PC-3 (cell line): ENCODE results near the gene MYO16. TPM values are rescaled to one million over a fixed set of nuclear protein-coding genes. Genes with fewer than 3 reads are reported as not detected.

Experiments
- ATAC-seq: fragments of 200-7000 bp; cut with Tn5 transposase; 2 replicates; pipeline ENCODE4 v1.9.1; 2020; ENCODE audit warnings: mild to moderate bottlenecking, moderate library complexity
- BruUV-seq: library from RNA; stranded (reverse); fragments of 400-500 nt; replicated peaks from 2 replicates; lab custom pipeline; 2021; lab: Mats Ljungman, UMichigan
- CTCF ChIA-PET: fragments of 300-600 bp; sonication (Branson Sonifier 250); formaldehyde crosslinking; loops from one replicate; lab custom pipeline; 2022; ENCODE audit warnings: antibody characterized with exemption; lab: Charles Lee
- POLR2A ChIA-PET: fragments of 300-600 bp; sonication (Branson Sonifier 250); formaldehyde crosslinking; loops from one replicate; lab custom pipeline; 2022; ENCODE audit warnings: antibody characterized with exemption; ENCODE audit not compliant: unreplicated experiment; lab: Charles Lee
- DNase-seq: peaks from one replicate; pipeline ENCODE4 v3.0.0-alpha.2; 2015
- H2AFZ ChIP-seq: fragments of 300-600 bp; sonication (generic); 2 replicates; pipeline ENCODE4 v1.6.0; 2016; ENCODE audit warnings: antibody characterized with exemption, low read length
- H3F3A ChIP-seq: fragments of 300-600 bp; sonication (generic); one replicate; pipeline ENCODE4 v1.6.0; 2017; ENCODE audit warnings: antibody characterized with exemption, low read length, control low read depth, mild to moderate bottlenecking; ENCODE audit not compliant: unreplicated experiment
- H3K27ac ChIP-seq: fragments of 300-600 bp; sonication (generic); 2 replicates; pipeline ENCODE4 v1.5.1; 2016; ENCODE audit warnings: mild to moderate bottlenecking, low read length
- H3K27me3 ChIP-seq: fragments of 300-600 bp; sonication (generic); 2 replicates; pipeline ENCODE4 v1.6.1; 2016; ENCODE audit warnings: low read length, mixed read lengths
- H3K36me3 ChIP-seq: fragments of 300-600 bp; sonication (generic); 2 replicates; pipeline ENCODE4 v1.6.1; 2016; ENCODE audit warnings: low read depth, mixed run types, low read length, mixed read lengths
- H3K4me1 ChIP-seq: fragments of 300-600 bp; sonication (generic); 2 replicates; pipeline ENCODE4 v1.5.1; 2016; ENCODE audit warnings: low read length; ENCODE audit not compliant: insufficient read depth
- H3K4me2 ChIP-seq: fragments of 300-600 bp; sonication (generic); 2 replicates; pipeline ENCODE4 v1.6.0; 2016; ENCODE audit warnings: low read length
- H3K4me3 ChIP-seq: fragments of 300-600 bp; sonication (generic); 2 replicates; pipeline ENCODE4 v1.5.1; 2016; ENCODE audit warnings: mild to moderate bottlenecking, low read length, mixed read lengths
- H3K79me2 ChIP-seq: fragments of 300-600 bp; sonication (generic); 2 replicates; pipeline ENCODE4 v1.6.1; 2017; ENCODE audit warnings: low read length, mixed read lengths
- H3K9ac ChIP-seq: fragments of 300-600 bp; sonication (generic); 2 replicates; pipeline ENCODE4 v1.6.0; 2016; ENCODE audit warnings: mild to moderate bottlenecking, low read length
- H3K9me2 ChIP-seq: fragments of 300-600 bp; sonication (generic); replicated peaks from 2 replicates; pipeline ENCODE4 v1.6.1; 2016; ENCODE audit warnings: mixed run types, low read length, mixed read lengths
- H3K9me3 ChIP-seq: fragments of 300-600 bp; sonication (generic); 2 replicates; pipeline ENCODE4 v1.6.1; 2016; ENCODE audit warnings: low read length, mixed read lengths
- H4K20me1 ChIP-seq: fragments of 300-600 bp; sonication (generic); 2 replicates; pipeline ENCODE4 v1.6.1; 2016; ENCODE audit warnings: low read length, mixed read lengths
- CTCF ChIP-seq: fragments of 300-600 bp; sonication (generic); conservative IDR thresholded peaks from 2 replicates; pipeline ENCODE4 v1.5.1; 2017; ENCODE audit warnings: antibody characterized with exemption, low read depth, mild to moderate bottlenecking, low read length
- EZH2 ChIP-seq: fragments of 300-600 bp; sonication (generic); IDR thresholded peaks from one replicate; pipeline ENCODE4 v1.6.1; 2017; ENCODE audit warnings: antibody characterized with exemption, mild to moderate bottlenecking, low read length; ENCODE audit not compliant: unreplicated experiment
- EZH2phosphoT487 ChIP-seq: fragments of 300-600 bp; sonication (generic); IDR thresholded peaks from 2 replicates; pipeline ENCODE4 v1.6.1; 2018; ENCODE audit warnings: mild to moderate bottlenecking, antibody characterized with exemption, low read length, borderline replicate concordance
- intact Hi-C: fragments of 100-400 bp; cut with micrococcal nuclease; formaldehyde crosslinking; loops from 2 replicates; pipeline ENCODE4 v1.9.0; 2023
- total RNA-seq: library from RNA; depleted of rRNA; stranded (reverse); fragments of >200 nt; gene quantifications from 2 replicates; pipeline ENCODE4 v1.2.3, GENCODE V29; 2014

Gene MYO16
- total RNA-seq, 1 experiment from 2014 or later: not detected

- Histone ChIP-seq H4K20me1 (no peaks in the 10 kb centered on the region), H2AFZ (no peak overlapping the region), H3K9ac (no peak overlapping the region), H3K4me1 (no peaks in the 10 kb centered on the region), H3K27me3 (0 out of 2 replicates have a peak, but pooled peaks cover 3% of the 10 kb centered on the region), H3K9me2 (no peaks in the 10 kb centered on the region), H3K79me2 (no peaks in the 10 kb centered on the region), H3K36me3 (no peaks in the 10 kb centered on the region), H3K4me3 (no peak overlapping the region), H3K9me3 (no peaks in the 10 kb centered on the region), H3K27ac (no peak overlapping the region), H3F3A (no peaks in the 10 kb centered on the region), H3K4me2 (no peak overlapping the region)
- CTCF ChIA-PET: no interaction called here
- ATAC-seq (no peak), DNase-seq (no peak)
- POLR2A ChIA-PET: no interaction called here
- TF ChIP-seq CTCF (no peak), EZH2 (no peak), EZH2phosphoT487 (no peak)
- BruUV-seq: no TSS peak
- intact Hi-C loops: no loop called here
Observed at GRCh38 chr13:108741930-108742329, 112.5 kb downstream of the MYO16 start.

DNA sequence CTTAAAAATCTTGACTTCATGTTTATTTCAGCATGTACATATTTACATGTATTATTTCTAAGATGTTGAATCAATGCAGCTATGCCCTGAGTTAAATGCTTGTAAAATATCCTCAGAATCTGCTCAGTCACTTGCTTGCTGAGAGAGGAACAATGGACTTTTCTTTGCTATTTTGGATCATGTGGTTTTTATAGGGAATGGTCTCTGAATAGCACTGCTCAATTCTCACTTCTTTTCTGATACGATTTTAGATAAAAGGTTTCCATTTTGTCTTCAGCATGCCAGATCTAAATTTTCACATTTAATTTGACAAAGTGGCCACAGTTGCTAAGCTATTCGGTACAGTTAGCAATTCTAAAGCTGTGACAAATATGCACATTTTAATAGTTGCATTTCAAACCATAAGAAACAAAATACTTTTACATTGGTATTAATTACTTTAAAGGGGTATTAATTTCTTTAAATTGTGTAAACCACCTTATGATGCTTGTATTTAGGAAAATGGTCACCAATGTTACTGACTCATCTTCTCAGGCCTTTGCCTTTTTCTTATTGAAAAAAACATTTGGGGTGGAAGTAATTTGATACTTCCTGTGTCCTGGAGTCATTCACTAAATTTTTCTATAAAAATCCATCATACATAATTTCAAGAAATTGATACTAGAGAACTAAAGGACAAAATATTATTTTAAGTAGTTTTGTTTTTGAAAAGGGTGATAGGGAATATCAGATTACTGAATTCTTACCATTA lies 113.5 kb downstream of the MYO16 start:
- no peaks in the 10 kb centered on the region for H3K79me2 ChIP-seq
- ChIA-PET CTCF (no interaction called here), POLR2A (no interaction called here)
- H3K36me3 ChIP-seq: no peaks in the 10 kb centered on the region
- intact Hi-C loops: no loop called here
- no peak overlapping the region for H3K27ac ChIP-seq
- H3K4me2 ChIP-seq: no peak overlapping the region
- H3F3A ChIP-seq: no peaks in the 10 kb centered on the region
- H3K27me3 ChIP-seq: 0 out of 2 replicates have a peak, but pooled peaks cover 5% of the 10 kb centered on the region
- no peak for ATAC-seq
- no peaks in the 10 kb centered on the region for H3K9me3 ChIP-seq
- no peaks in the 10 kb centered on the region for H3K4me1 ChIP-seq
- no peak overlapping the region for H3K4me3 ChIP-seq
- H2AFZ ChIP-seq: no peak overlapping the region
- BruUV-seq: no TSS peak
- no peak for DNase-seq
- H3K9me2 ChIP-seq: no peaks in the 10 kb centered on the region
- no peak overlapping the region for H3K9ac ChIP-seq
- no peak for TF ChIP-seq CTCF
- TF ChIP-seq EZH2: no peak
- TF ChIP-seq EZH2phosphoT487: no peak
- no peaks in the 10 kb centered on the region for H4K20me1 ChIP-seq

- Histone ChIP-seq H3K27ac (no peak overlapping the region), H3K9me2 (no peaks in the 10 kb centered on the region), H3K27me3 (0 out of 2 replicates have a peak, but pooled peaks cover 5% of the 10 kb centered on the region), H4K20me1 (no peaks in the 10 kb centered on the region), H3K9ac (no peak overlapping the region), H3K4me2 (no peak overlapping the region), H3K9me3 (no peaks in the 10 kb centered on the region), H2AFZ (no peak overlapping the region), H3F3A (no peaks in the 10 kb centered on the region), H3K79me2 (no peaks in the 10 kb centered on the region), H3K4me1 (no peaks in the 10 kb centered on the region), H3K36me3 (no peaks in the 10 kb centered on the region), H3K4me3 (no peak overlapping the region)
- ATAC-seq (no peak), DNase-seq (no peak)
- no TSS peak for BruUV-seq
- ChIA-PET POLR2A (no interaction called here), CTCF (no interaction called here)
- TF ChIP-seq EZH2phosphoT487 (no peak), EZH2 (no peak), CTCF (no peak)
- intact Hi-C loops: no loop called here
Observed at GRCh38 chr13:108743522-108743921, 114.1 kb downstream of the MYO16 start.
